Measurements from ENCODE around the gene PDE3A. TPM values are rescaled to one million over a fixed set of nuclear protein-coding genes. Genes with fewer than 3 reads are reported as not detected.

PDE3A gene
- total RNA-seq, 1 experiment from 2014 or later, result 19.9 TPM

DNA sequence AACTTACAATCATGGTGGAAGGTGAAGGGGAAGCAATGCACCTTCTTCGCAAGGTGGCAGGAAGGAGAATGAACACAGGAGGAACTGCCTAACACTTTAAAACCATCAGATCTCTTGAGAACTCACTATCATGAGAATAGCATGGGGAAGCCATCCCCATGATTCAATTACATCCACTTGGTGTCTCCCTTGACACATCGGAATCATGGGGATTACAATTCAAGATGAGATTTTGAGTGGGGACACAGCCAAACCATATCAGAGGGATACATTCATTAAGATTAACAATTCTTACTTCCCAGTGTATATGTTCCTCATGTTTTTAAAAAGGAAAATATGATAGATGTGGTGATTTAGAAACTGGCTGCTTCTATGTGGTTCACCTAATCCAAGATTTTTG lies 117.9 kb downstream of the PDE3A start:
- no peak for DNase-seq
- no peaks in the 10 kb centered on the region for H3K36me3 Mint-ChIP-seq (ENCODE audit: insufficient read depth, unreplicated experiment)
- intact Hi-C loops (cut with micrococcal nuclease; ENCODE audit: unreplicated experiment), result loop anchor here (2.0 kb wide), 1 partner anchor 115 kb away; no protein-coding TSS in a partner anchor
- no peaks in the 10 kb centered on the region for H3K27me3 Mint-ChIP-seq (ENCODE audit: unreplicated experiment)
- TF ChIP-seq, protein P1, sequence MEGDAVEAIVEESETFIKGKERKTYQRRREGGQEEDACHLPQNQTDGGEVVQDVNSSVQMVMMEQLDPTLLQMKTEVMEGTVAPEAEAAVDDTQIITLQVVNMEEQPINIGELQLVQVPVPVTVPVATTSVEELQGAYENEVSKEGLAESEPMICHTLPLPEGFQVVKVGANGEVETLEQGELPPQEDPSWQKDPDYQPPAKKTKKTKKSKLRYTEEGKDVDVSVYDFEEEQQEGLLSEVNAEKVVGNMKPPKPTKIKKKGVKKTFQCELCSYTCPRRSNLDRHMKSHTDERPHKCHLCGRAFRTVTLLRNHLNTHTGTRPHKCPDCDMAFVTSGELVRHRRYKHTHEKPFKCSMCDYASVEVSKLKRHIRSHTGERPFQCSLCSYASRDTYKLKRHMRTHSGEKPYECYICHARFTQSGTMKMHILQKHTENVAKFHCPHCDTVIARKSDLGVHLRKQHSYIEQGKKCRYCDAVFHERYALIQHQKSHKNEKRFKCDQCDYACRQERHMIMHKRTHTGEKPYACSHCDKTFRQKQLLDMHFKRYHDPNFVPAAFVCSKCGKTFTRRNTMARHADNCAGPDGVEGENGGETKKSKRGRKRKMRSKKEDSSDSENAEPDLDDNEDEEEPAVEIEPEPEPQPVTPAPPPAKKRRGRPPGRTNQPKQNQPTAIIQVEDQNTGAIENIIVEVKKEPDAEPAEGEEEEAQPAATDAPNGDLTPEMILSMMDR (IDR thresholded peaks at IDR 0.05; ENCODE audit: unreplicated experiment), result no peak
- H3K4me3 Mint-ChIP-seq (ENCODE audit: low read depth, unreplicated experiment), result no peak overlapping the region
- H3K27ac Mint-ChIP-seq (ENCODE audit: unreplicated experiment), result no peak overlapping the region
- H3K4me1 Mint-ChIP-seq (ENCODE audit: low read depth, unreplicated experiment), result no peaks in the 10 kb centered on the region
- no TSS peak for BruUV-seq (replicated peaks)
- CTCF ChIA-PET, result no interaction called here
- H3K9me3 Mint-ChIP-seq (ENCODE audit: low read depth, unreplicated experiment), result no peaks in the 10 kb centered on the region

DNA sequence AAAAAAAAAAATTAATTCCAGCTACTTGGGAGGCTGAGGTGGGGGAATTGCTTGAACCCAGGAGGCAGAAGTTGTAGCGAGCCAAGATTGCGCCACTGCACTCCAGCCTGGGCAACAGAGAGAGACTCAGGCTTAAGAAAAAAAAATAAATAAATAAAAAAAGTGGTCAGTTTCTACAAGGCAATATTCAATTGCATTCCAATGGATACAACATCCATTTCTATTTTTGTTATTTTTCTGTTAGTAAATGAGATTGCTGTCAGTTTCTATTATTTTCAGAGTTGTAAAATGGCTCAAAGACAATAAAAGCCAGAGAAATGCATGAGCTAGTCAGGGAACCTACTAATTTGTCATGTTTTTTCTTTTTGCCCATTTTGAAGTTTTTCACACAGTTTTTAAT lies 119.2 kb downstream of the PDE3A start:
- intact Hi-C loops (cut with micrococcal nuclease; ENCODE audit: unreplicated experiment), result loop anchor here (2.0 kb wide), 1 partner anchor 113 kb away; no protein-coding TSS in a partner anchor
- no peak overlapping the region for H3K4me3 Mint-ChIP-seq (ENCODE audit: low read depth, unreplicated experiment)
- no peak overlapping the region for H3K27ac Mint-ChIP-seq (ENCODE audit: unreplicated experiment)
- no peak for DNase-seq
- no TSS peak for BruUV-seq (replicated peaks)
- TF ChIP-seq, protein P1 (IDR thresholded peaks at IDR 0.05; ENCODE audit: unreplicated experiment), result no peak
- no peaks in the 10 kb centered on the region for H3K9me3 Mint-ChIP-seq (ENCODE audit: low read depth, unreplicated experiment)
- H3K36me3 Mint-ChIP-seq (ENCODE audit: insufficient read depth, unreplicated experiment), result no peaks in the 10 kb centered on the region
- H3K27me3 Mint-ChIP-seq (ENCODE audit: unreplicated experiment), result no peaks in the 10 kb centered on the region
- peaks cover 7% of the 10 kb centered on the region for H3K4me1 Mint-ChIP-seq (ENCODE audit: low read depth, unreplicated experiment)
- CTCF ChIA-PET, result no interaction called here

DNA sequence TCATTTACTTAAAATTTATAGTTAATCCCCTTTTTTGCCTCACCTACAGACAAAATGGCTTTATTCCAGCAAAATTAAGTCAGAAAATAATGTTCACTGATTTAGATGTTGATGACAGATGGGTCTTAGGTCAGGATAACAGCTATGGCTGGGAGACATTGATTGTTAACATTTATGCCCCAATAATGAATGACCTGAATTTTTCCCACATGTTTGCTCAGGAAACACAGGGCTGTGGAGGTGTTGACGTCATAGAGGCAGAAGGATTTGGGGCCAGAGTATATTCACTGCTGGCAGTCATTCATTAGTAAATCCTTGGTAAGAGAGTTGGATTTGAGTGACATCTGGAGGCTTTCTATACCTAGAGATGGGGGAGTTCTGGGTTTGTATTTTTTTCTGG lies 121.3 kb downstream of the PDE3A start:
- Mint-ChIP-seq H3K36me3 (ENCODE audit: insufficient read depth, unreplicated experiment) (no peaks in the 10 kb centered on the region), H3K4me3 (ENCODE audit: low read depth, unreplicated experiment) (no peak overlapping the region), H3K9me3 (ENCODE audit: low read depth, unreplicated experiment) (no peaks in the 10 kb centered on the region), H3K27me3 (ENCODE audit: unreplicated experiment) (no peaks in the 10 kb centered on the region), H3K27ac (ENCODE audit: unreplicated experiment) (no peak overlapping the region), H3K4me1 (ENCODE audit: low read depth, unreplicated experiment) (peaks cover 24% of the 10 kb centered on the region)
- CTCF ChIA-PET, result no interaction called here
- intact Hi-C loops (cut with micrococcal nuclease; ENCODE audit: unreplicated experiment), result no loop called here
- TF ChIP-seq, protein P1 (IDR thresholded peaks at IDR 0.05; ENCODE audit: unreplicated experiment), result no peak
- DNase-seq, result no peak
- BruUV-seq (replicated peaks), result no TSS peak

DNA sequence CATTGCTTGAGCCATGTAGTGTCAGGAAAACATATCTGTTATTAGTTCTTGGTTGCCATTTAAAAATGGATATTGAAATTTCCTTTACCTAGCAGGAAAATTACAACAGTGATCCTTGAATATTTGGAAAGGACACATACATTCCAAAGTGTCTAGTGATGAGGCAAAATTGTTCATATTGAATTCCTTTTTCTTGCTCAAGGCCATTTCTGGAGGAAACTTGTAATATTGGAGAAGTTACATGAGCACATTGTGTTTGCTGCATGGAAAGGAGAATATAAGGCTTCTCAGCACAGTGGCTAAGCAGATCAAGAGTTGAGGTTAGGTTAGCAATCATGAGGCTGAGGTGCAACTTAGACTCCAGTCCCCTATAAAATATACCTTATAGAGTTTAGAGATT lies 121.9 kb downstream of the PDE3A start:
- H3K9me3 Mint-ChIP-seq (ENCODE audit: low read depth, unreplicated experiment), result no peaks in the 10 kb centered on the region
- TF ChIP-seq, protein P1 (IDR thresholded peaks at IDR 0.05; ENCODE audit: unreplicated experiment), result no peak
- DNase-seq, result no peak
- H3K36me3 Mint-ChIP-seq (ENCODE audit: insufficient read depth, unreplicated experiment), result no peaks in the 10 kb centered on the region
- H3K4me1 Mint-ChIP-seq (ENCODE audit: low read depth, unreplicated experiment), result peaks cover 30% of the 10 kb centered on the region
- CTCF ChIA-PET, result no interaction called here
- intact Hi-C loops (cut with micrococcal nuclease; ENCODE audit: unreplicated experiment), result no loop called here
- H3K27ac Mint-ChIP-seq (ENCODE audit: unreplicated experiment), result no peak overlapping the region
- no TSS peak for BruUV-seq (replicated peaks)
- no peak overlapping the region for H3K4me3 Mint-ChIP-seq (ENCODE audit: low read depth, unreplicated experiment)
- no peaks in the 10 kb centered on the region for H3K27me3 Mint-ChIP-seq (ENCODE audit: unreplicated experiment)
